T-cell (primary cell): ENCODE data around the gene NOM1. TPM values are rescaled to one million over a fixed set of nuclear protein-coding genes. Genes with fewer than 3 reads are reported as not detected.

Experiments
- ATAC-seq, 4 experiments: fragments of 200-7000 bp in 3 of 4; fragments of 150-1000 bp in 1 of 4; cut with Tn5 transposase; replicated peaks in 1 of 4; 1 replicate in 3 of 4; 2 replicates in 1 of 4; pipeline ENCODE4 v1.10.0; 2021; ENCODE audit warnings: moderate library complexity in 3 of 4, mild to moderate bottlenecking in 2 of 4, moderate number of reproducible peaks in 1 of 4
- CTCF ChIA-PET, 2 donors: fragments of 300-600 bp; sonication (Branson Sonifier 250); formaldehyde crosslinking; loops; one replicate each; lab custom pipeline; 2022; ENCODE audit warnings: antibody characterized with exemption in 2 of 2; lab: Charles Lee
- POLR2A ChIA-PET, 2 donors: fragments of 300-600 bp; sonication (Branson Sonifier 250); formaldehyde crosslinking; loops; one replicate each; lab custom pipeline; 2022; ENCODE audit warnings: antibody characterized with exemption in 2 of 2; lab: Charles Lee
- DNase-seq, 35 experiments: peaks; one replicate each; pipeline versions ENCODE4 v3.0.0 to v3.0.0-alpha.2; 2013 to 2023
- H3K27ac ChIP-seq: one replicate; pipeline ENCODE4 v1.5.1; 2013; ENCODE audit warnings: low read length
- H3K27me3 ChIP-seq, 2 experiments: replicated peaks in 1 of 2; 1 replicate in 1 of 2; 2 replicates in 1 of 2; pipeline versions ENCODE4 v1.6.1 to v1.7.0; 2013; ENCODE audit warnings: low read length in 1 of 2, mixed read lengths in 1 of 2; ENCODE audit not compliant: control insufficient read depth in 2 of 2, insufficient read depth in 2 of 2; ENCODE audit errors: extremely low read depth in 1 of 2
- H3K36me3 ChIP-seq, 2 donors: 1 replicate in 1 of 2; 2 replicates in 1 of 2; pipeline versions ENCODE4 v1.6.1 to v1.7.0; 2013; ENCODE audit warnings: low read length in 1 of 2; ENCODE audit not compliant: control insufficient read depth in 2 of 2, insufficient read depth in 1 of 2; ENCODE audit errors: extremely low read depth in 1 of 2
- H3K4me1 ChIP-seq, 2 experiments: 1 replicate in 1 of 2; 2 replicates in 1 of 2; pipeline versions ENCODE4 v1.6.1 to v1.7.0; 2013; ENCODE audit warnings: low read length in 2 of 2, mixed read lengths in 1 of 2; ENCODE audit not compliant: insufficient read depth in 2 of 2, control insufficient read depth in 1 of 2; ENCODE audit errors: extremely low read depth in 1 of 2
- H3K4me3 ChIP-seq, 2 donors: 1 replicate in 1 of 2; 2 replicates in 1 of 2; pipeline versions ENCODE4 v1.5.1 to v1.7.0; 2013; ENCODE audit warnings: mild to moderate bottlenecking in 2 of 2, low read length in 1 of 2, moderate library complexity in 1 of 2; ENCODE audit not compliant: control insufficient read depth in 1 of 2; ENCODE audit errors: extremely low read depth in 1 of 2
- H3K9me3 ChIP-seq: 2 replicates; pipeline ENCODE4 v1.7.0; 2013
- H3K27ac Mint-ChIP-seq, 2 donors: one replicate each; pipeline ENCODE4 v1.8.0; 2020 to 2021; ENCODE audit warnings: mild to moderate bottlenecking in 2 of 2, mixed read lengths in 2 of 2
- H3K27me3 Mint-ChIP-seq, 2 donors: one replicate each; pipeline ENCODE4 v1.8.0; 2021 to 2022; ENCODE audit warnings: mixed read lengths in 2 of 2
- H3K36me3 Mint-ChIP-seq: one replicate; pipeline ENCODE4 v1.8.0; 2021; ENCODE audit warnings: mixed read lengths
- H3K4me1 Mint-ChIP-seq, 3 donors: one replicate each; pipeline ENCODE4 v1.8.0; 2020 to 2022; ENCODE audit warnings: mixed read lengths in 3 of 3, mild to moderate bottlenecking in 1 of 3
- H3K4me3 Mint-ChIP-seq, 3 donors: one replicate each; pipeline ENCODE4 v1.8.0; 2020 to 2022; ENCODE audit warnings: mild to moderate bottlenecking in 3 of 3, mixed read lengths in 3 of 3, moderate library complexity in 3 of 3
- H3K9me3 Mint-ChIP-seq, 3 donors: one replicate each; pipeline ENCODE4 v1.8.0; 2020 to 2022; ENCODE audit warnings: mixed read lengths in 3 of 3
- WGBS: methylation state at CpG from one replicate; pipeline ENCODE4 v1.1.5; 2013; ENCODE audit warnings: missing lambda C conversion rate; ENCODE audit not compliant: insufficient coverage; 5-methylcytosine and 5-hydroxymethylcytosine counted together
- total RNA-seq, 35 experiments: library from RNA in 6 of 35; stranded (reverse) in 6 of 35; fragments of 120-200 nt in 1 of 35; gene quantifications; one replicate each; pipeline versions ENCODE4 v1.2.1 to v1.2.4 and lab custom pipeline; 2013 to 2026

The NOM1 gene
- total RNA-seq, 5 donors from 2014 or later (not counting 1 experiment from before 2014, with no cell fraction given): 31.7 to 47.8 (median 33.7) TPM

- DNase-seq (no peak), ATAC-seq (no peak)
- Mint-ChIP-seq H3K4me3 (no peak overlapping the region), H3K27me3 (no peaks in the 10 kb centered on the region), H3K36me3 (peaks cover 71% of the 10 kb centered on the region), H3K27ac (no peak overlapping the region), H3K9me3 (no peaks in the 10 kb centered on the region), H3K4me1 (peaks cover 12 to 17% (median 17%) of the 10 kb centered on the region in 3 donors)
- H3K4me3 ChIP-seq: no peak overlapping the region
- H3K9me3 ChIP-seq: no peaks in the 10 kb centered on the region
- CTCF ChIA-PET: interaction anchor here (0.5 to 0.6 kb wide), 2 partner anchors 20 to 33 kb away, joined by 5 to 6 read pairs; no protein-coding TSS in a partner anchor
- peaks cover 0 to 4% of the 10 kb centered on the region in 2 experiments for H3K4me1 ChIP-seq
- WGBS: 86% methylated on average over 1 of the region's 2 CpGs
- POLR2A ChIA-PET: interaction anchor here in 1 of 2 donors (0.6 kb wide), 1 partner anchor 81 kb away, joined by 3 read pairs; no protein-coding TSS in a partner anchor
- no peak overlapping the region for H3K27ac ChIP-seq
- H3K27me3 ChIP-seq: no peaks in the 10 kb centered on the region
- H3K36me3 ChIP-seq: peaks cover 9 to 84% of the 10 kb centered on the region in 2 donors
These were observed 7.2 kb downstream of the NOM1 start for GRCh38 chr7:156956727-156957126.

GRCh38 chr7:156962145-156962544, 12.6 kb downstream of the NOM1 start:
- ATAC-seq: no peak
- Histone ChIP-seq H3K36me3 (peaks cover 11 to 91% of the 10 kb centered on the region in 2 donors), H3K4me1 (no peaks in the 10 kb centered on the region), H3K27ac (no peak overlapping the region), H3K9me3 (no peaks in the 10 kb centered on the region), H3K27me3 (no peaks in the 10 kb centered on the region), H3K4me3 (no peak overlapping the region)
- Mint-ChIP-seq H3K27ac (no peak overlapping the region), H3K9me3 (no peaks in the 10 kb centered on the region), H3K4me3 (no peak overlapping the region), H3K27me3 (no peaks in the 10 kb centered on the region), H3K36me3 (peaks cover 66% of the 10 kb centered on the region), H3K4me1 (peaks cover 0 to 5% (median 0%) of the 10 kb centered on the region in 3 donors)
- POLR2A ChIA-PET: no interaction called here
- DNase-seq: no peak
- CTCF ChIA-PET: no interaction called here
- WGBS: 96% methylated on average over 18 of the region's 18 CpGs

GRCh38 chr7:156962897-156963296, 13.4 kb downstream of the NOM1 start:
- Mint-ChIP-seq H3K4me1 (peaks cover 0 to 5% (median 0%) of the 10 kb centered on the region in 3 donors), H3K9me3 (no peaks in the 10 kb centered on the region), H3K27ac (no peak overlapping the region), H3K4me3 (no peak overlapping the region), H3K27me3 (no peaks in the 10 kb centered on the region), H3K36me3 (peaks cover 70% of the 10 kb centered on the region)
- ChIA-PET CTCF (no interaction called here), POLR2A (no interaction called here)
- WGBS: 97% methylated on average over 9 of the region's 16 CpGs
- H3K27me3 ChIP-seq: no peaks in the 10 kb centered on the region
- DNase-seq: no peak
- H3K36me3 ChIP-seq: peaks cover 12 to 94% of the 10 kb centered on the region in 2 donors
- H3K4me1 ChIP-seq: no peaks in the 10 kb centered on the region
- no peaks in the 10 kb centered on the region for H3K9me3 ChIP-seq
- no peak overlapping the region for H3K4me3 ChIP-seq
- H3K27ac ChIP-seq: no peak overlapping the region
- ATAC-seq: no peak

- Histone ChIP-seq H3K9me3 (no peaks in the 10 kb centered on the region), H3K4me3 (no peak overlapping the region), H3K27ac (no peak overlapping the region), H3K36me3 (peaks cover 14 to 91% of the 10 kb centered on the region in 2 donors), H3K4me1 (no peaks in the 10 kb centered on the region), H3K27me3 (no peaks in the 10 kb centered on the region)
- Mint-ChIP-seq H3K27ac (no peak overlapping the region), H3K9me3 (no peaks in the 10 kb centered on the region), H3K4me1 (peaks cover 0 to 5% (median 0%) of the 10 kb centered on the region in 3 donors), H3K4me3 (no peak overlapping the region), H3K27me3 (no peaks in the 10 kb centered on the region), H3K36me3 (peaks cover 70% of the 10 kb centered on the region)
- no peak for DNase-seq
- no peak for ATAC-seq
- ChIA-PET CTCF (no interaction called here), POLR2A (interaction anchor here in 1 of 2 donors (0.6 kb wide), 1 partner anchor 344 kb away, joined by 3 read pairs; no protein-coding TSS in a partner anchor)
- 80% methylated on average over 12 of the region's 12 CpGs for WGBS
These were observed 14.0 kb downstream of the NOM1 start for GRCh38 chr7:156963472-156963871.

DNA sequence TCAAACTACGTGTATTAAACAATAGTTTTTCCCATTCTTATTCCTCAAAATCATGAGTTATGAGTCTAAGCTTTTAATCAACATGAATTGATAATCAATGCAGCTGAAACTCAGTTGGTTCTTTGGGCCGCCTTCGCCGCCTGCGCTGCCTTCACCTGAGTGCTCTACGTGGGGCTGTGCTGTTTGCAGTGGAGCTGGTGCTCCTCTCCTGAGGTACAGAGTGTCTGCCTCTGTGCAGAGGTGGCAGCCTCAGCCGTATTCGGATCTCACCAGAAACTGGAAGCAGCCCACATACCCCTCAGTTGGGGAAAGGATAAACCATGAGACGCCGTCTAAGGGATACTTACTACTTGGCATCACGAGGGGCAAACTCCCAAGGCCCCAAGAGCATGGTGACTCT, 15.5 kb downstream of the NOM1 start:
- CTCF ChIA-PET: no interaction called here
- no peak overlapping the region for H3K27ac ChIP-seq
- 98% methylated on average over 8 of the region's 11 CpGs for WGBS
- ATAC-seq: no peak
- no peaks in the 10 kb centered on the region for H3K9me3 Mint-ChIP-seq
- no peaks in the 10 kb centered on the region for H3K9me3 ChIP-seq
- no peak overlapping the region for H3K4me3 ChIP-seq
- H3K4me3 Mint-ChIP-seq: no peak overlapping the region
- no peaks in the 10 kb centered on the region for H3K4me1 ChIP-seq
- H3K4me1 Mint-ChIP-seq: peaks cover 0 to 5% (median 0%) of the 10 kb centered on the region in 3 donors
- no peaks in the 10 kb centered on the region for H3K27me3 ChIP-seq
- no peak overlapping the region for H3K27ac Mint-ChIP-seq
- no peak for DNase-seq
- H3K36me3 ChIP-seq: peaks cover 14 to 79% of the 10 kb centered on the region in 2 donors
- no peaks in the 10 kb centered on the region for H3K27me3 Mint-ChIP-seq
- POLR2A ChIA-PET: no interaction called here
- H3K36me3 Mint-ChIP-seq: peaks cover 68% of the 10 kb centered on the region

DNA sequence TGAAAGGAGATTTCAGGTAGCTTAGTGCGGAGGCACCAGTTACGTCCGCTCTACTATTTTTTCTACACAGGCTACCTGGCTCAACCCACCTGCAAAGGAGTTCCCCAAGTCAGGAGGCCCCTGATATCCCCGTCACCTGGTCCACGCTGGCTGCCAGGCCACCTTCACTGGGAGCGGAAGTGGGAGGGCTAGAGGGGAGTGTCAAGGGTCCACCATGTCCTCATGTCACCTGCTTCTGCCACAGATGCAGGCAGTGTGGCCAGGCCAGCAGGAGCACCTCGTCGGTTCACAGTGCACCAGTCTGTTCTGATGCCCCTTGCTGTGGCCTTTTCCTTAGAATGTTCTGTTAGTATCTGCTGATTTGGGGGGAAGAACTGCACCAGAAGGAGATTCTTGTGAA, 16.9 kb downstream of the NOM1 start:
- ChIA-PET POLR2A (no interaction called here), CTCF (no interaction called here)
- Histone ChIP-seq H3K4me3 (no peak overlapping the region), H3K36me3 (peaks cover 14 to 71% of the 10 kb centered on the region in 2 donors), H3K9me3 (no peaks in the 10 kb centered on the region), H3K27ac (no peak overlapping the region), H3K27me3 (no peaks in the 10 kb centered on the region), H3K4me1 (no peaks in the 10 kb centered on the region)
- no peak for DNase-seq
- Mint-ChIP-seq H3K27me3 (no peaks in the 10 kb centered on the region), H3K36me3 (peaks cover 56% of the 10 kb centered on the region), H3K4me3 (no peak overlapping the region), H3K27ac (no peak overlapping the region), H3K9me3 (no peaks in the 10 kb centered on the region), H3K4me1 (no peaks in the 10 kb centered on the region)
- ATAC-seq: no peak
- 92% methylated on average over 5 of the region's 8 CpGs for WGBS
